GM19397 (cell line): ENCODE data around the gene EMID1.
A peak's percentile ranks its signal among the peaks of the same experiment; 100 is the strongest.

ENCODE experiments used
- ATAC-seq: cut with Tn5 transposase; IDR thresholded peaks from one replicate; pipeline ENCODE4 v1.9.1; 2021; ENCODE audit warnings: mild to moderate bottlenecking, moderate library complexity; ENCODE audit not compliant: unreplicated experiment

EMID1 gene

DNA sequence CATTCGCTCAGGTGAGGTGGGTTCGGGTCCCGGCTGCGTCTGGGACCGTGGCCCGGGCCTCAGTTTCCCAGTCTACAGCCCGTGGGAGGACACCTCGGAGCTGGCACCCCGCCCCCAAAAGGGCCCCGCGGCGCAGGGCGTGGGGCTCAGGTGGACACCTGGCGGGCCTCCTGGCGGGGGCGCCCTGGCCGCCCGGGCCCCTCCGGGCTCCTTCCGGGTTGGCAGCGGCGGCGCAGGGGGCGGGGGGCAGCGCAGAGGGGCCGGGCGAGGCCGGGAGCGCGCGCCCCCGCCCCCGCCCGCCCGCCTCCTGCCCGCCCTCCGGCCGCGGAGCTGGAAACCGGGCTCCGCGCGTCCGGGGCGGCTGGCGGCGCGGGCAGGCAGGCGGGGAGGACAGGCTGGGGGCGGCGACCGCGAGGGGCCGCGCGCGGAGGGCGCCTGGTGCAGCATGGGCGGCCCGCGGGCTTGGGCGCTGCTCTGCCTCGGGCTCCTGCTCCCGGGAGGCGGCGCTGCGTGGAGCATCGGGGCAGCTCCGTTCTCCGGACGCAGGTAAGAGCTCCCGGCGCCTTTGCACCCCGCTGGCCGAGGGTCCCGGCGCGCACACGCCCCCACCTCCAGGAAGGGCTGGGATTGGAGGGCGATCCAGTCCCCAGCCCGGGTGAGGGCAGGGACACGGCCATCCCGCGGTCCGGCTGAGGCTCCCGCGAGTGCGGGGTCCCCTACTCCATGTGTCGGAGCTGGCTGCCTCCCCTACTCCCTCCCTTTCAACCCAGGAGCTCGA, at the start of gene EMID1:
Gene EMID1, plus strand, starts transcription at position 303 of the 778 bp plus-strand sequence. Its CDS starts 143 bp downstream, at position 446.
- peak; percentile 19 for ATAC-seq

- ATAC-seq = no peak
Measured at GRCh38 chr22:29155966-29156365, 49.7 kb upstream of the EMID1 start.

DNA sequence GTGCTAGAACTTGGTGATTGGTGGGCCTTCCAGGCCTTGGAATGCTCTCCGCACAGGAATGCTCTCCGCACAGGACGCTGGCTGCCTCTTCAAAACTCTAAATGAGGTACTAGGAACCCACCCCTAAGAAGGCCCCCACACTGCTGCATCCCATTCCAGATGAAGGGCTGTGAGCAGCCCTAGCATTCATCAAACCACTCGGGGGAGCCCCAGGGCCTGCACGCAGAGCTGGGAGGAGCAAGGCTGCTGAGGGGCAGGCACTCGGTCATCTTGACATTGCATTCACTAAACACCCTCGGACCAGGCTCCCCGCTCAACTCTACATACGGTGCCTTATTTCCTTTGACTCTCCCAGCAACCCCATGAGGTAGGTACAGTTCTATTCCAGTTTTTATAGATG, 49.2 kb upstream of the EMID1 start:
- no peak for ATAC-seq

DNA sequence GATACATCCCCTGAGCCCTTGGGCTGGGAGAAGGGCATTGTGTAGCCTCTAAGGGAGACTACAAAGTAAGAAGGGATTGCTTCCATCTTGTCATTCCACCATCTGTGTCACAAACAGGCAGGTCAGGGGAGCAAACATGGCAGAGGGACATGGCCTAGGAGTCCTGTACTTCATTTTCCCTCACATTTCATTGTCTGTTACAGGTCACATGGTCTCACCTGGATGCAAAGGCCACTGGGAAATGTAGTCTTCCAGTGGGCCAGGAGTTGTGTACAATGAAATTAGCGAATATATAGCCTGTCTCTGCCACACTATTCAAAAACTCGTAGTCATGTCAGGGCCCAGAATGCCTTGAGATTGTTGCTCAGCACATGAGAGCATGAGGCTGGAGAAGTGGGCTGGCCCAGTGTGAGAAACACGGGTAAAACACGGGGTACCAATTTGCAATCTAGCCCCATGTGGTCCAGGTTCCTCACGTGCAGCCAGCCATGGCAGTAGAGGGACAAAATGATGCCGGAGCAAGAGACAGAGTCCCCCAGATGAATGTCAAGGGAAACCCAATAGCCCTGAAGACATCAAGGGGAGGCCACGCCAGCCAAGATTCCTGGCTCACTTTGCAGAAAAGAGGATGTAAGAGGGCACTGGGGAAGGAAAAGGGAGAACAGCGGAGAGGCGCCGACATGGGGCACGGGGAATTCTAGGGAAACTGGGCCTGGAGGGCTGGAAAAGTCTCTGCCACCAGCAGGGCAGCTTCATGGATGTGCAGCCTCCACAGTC, 47.7 kb upstream of the EMID1 start:
- ATAC-seq = no peak

- ATAC-seq = no peak
Measured at GRCh38 chr22:29158546-29158945, 47.1 kb upstream of the EMID1 start.

- ATAC-seq = no peak
Measured at GRCh38 chr22:29163808-29164207, 41.9 kb upstream of the EMID1 start.

- no peak for ATAC-seq
Measured at GRCh38 chr22:29165321-29166060, 40.2 kb upstream of the EMID1 start.

DNA sequence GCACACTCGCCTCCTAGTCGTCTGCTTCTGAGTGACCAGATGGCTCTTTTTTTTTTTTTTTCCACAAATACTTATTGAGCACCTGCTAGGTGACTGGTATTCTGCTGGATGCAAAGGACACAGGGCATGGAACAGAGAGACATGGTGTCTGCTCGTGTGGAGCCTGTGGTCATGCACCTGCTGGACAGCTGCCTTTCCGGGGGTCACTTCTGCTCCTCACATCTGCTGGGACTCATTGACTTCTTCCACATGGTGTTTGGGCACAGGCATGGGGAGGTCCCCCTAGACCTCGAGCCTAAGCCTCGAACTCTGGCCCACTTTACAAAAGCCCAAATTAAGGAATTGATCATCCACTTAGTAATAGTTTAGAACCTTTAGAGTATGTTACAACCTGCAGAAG, 39.5 kb upstream of the EMID1 start:
- ATAC-seq = no peak

DNA sequence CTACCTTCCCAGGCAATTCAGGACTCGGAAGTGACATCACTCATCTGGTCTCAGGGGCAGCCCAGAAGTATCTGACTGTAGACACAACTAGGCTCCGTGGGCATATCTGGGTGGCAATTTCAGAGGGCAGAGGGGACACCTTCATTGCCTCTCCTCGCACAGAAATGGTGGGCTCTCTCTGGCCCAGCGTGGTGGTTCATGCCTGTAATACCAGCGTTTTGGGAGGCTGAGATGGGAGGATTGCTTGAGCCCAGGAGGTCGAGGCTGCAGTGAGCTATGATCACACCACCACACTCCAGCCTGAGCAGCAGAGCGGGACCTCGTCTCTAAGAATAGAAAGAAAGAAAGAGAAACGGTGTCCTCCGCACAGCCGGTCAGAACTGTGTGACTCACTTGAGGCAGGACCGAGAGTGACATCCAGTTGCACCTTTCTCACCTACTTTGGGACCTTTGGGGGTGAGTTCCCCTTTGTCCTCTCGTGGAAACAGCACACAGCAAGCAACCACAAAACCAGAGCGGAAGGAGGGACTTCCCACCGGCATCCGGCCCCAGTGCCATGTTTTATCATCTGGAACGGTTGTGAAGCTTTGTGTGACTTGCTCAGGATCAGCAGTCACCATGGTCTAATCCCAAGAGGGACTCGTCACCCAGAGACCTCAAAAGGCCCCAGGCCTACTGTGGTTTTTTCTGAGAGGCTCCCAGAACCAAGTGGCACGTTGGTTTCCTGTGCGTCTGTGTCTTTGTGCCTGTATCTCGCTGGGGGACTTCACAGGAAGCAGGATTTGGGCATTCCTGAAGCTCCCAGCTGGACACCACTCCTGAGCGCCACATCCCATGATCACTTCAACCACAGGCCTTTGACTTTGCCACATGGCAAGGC, 38.4 kb upstream of the EMID1 start:
- ATAC-seq = peak; percentile 85

- no peak for ATAC-seq
Measured at GRCh38 chr22:29171721-29172120, 34.0 kb upstream of the EMID1 start.

- ATAC-seq = no peak
Measured at GRCh38 chr22:29172216-29172615, 33.5 kb upstream of the EMID1 start.

GRCh38 chr22:29175312-29175835, 30.3 kb upstream of the EMID1 start:
- ATAC-seq = no peak

DNA sequence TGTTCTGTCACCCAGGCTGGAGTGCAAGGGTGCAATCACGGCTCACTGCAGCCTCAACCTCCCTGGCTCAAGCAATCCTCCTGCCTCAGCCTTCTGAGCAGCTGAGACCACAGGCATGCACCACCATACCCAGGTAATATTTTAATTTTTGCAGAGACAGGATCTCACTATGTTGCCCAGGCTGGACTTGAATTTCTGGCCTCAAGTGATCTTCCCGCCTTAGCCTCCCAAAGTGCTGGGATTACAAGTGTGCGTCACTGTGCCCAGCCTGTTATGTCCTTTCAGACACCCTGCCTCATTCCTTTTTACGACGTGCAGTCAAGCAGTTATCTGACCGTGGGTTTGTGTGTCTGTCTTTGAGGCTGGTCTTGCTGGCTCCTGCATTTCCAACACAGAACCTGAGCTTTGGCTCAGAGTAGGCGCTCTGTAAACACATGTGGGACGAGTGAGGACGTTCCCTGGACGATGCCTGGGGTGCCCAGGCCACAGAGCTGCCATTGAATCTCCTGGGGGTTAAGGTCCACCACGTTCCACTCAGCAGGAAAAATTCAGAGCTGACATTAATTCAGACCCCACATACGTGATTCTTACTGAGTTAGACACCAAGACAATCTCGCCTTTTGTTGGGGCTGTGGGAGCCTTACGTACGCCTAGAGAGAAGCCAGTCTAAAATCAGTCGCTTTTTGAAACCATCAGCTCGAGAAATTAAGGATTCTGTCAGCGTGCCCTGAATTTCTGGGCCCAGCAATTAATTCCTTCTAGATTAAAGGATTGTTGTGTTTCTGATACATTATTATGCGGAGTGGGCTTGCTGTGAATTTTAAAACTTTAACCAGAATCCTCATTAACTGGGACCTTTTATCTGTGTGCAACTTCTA, 21.5 kb upstream of the EMID1 start:
- no peak for ATAC-seq

DNA sequence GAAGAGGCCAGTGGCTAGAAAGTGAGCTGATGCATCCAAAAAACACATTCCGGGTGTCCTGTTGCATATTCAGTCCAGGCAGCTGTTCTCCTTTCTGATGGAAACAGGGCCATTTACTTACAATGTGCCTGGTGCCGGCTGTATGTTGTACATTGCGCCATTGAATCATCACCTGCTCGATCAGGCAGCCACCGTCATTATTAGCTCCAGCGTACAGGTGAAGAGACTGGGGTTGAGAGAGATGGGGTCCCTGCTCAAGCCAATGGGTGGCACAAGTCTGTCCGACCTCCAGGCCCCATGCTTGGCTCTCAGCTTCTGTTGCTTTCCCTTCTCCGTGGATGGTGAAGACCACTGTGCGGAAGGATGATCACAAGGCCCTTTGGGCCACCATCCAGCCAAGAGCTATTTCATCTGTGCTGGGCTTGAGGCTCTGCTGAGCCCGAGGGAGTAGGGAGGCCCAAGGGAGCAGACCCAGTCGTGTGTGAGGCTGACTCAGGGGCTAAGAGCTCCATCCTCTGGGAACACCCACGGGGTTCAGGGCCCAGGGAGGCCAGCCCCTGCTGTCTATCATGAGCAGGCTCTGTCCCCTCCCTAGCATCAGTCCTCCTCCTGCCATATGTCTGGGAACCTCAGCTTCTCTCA, 20.7 kb upstream of the EMID1 start:
- no peak for ATAC-seq

DNA sequence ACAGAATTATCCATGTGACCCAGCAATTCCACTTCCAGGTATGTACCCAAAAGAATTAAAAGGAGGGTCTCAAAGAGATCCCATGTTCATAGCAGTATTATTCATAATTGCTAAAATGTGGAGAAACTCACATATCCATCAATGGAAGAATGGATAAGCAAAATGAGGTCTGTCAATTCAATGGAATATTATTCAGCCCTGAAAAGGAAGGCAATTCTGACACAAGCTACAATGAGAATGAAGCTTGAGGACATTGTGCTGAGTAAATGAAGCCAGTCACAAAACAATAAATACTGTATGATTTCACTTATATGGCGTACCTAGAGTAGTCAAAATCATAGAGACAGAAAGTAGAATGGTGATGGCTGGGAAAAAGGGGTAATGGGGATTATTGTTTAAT, 19.4 kb upstream of the EMID1 start:
- no peak for ATAC-seq

DNA sequence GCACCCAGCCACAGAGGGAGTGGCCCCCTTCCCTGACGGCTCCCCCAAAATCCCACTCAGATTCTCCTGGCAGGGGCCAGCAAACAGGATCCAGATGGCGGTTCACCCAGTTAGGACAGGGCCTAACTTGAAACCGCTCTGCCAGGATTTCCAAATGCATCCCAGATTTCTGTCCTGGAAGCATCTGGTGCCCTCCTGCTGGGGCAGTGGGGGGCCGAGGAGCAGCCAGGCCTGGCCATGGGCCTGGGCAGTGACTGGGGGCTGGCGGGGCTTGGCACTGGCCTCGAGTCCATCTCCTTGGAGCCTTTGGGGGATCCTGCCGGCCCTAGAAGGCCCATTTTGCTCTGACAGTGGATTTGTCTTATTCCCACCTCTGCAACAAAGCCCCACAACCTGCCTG, 17.9 kb upstream of the EMID1 start:
- ATAC-seq = no peak

- ATAC-seq = no peak
Measured at GRCh38 chr22:29190051-29190450, 15.6 kb upstream of the EMID1 start.

DNA sequence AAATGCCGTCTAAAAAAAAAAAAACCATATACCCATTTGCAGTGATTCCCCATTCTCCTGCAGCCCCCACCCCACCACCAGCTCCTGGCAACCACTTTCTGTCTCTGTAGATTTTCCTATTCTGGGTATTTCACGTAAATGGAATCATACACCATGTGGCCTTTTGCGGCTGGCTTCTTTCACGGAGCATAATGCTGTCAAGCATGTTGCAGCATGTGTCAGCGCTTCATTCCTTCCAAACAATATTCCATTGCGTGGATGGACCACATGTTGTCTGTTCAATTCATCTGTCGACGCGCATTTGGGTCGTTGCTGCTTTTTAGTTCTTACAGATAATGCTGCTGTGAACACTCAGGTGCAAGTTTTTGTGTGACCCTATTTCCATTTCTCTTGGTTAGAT, 14.8 kb upstream of the EMID1 start:
- ATAC-seq = no peak

- no peak for ATAC-seq
Measured at GRCh38 chr22:29193021-29193420, 12.7 kb upstream of the EMID1 start.
